Fibroblast of pulmonary artery (primary cell): ENCODE measurements around the gene ERCC6L.

Source experiments
- DNase-seq: peaks from one replicate; pipeline ENCODE4 v3.0.0-alpha.2; 2010; ENCODE audit warnings: low read depth
- H3K4me3 ChIP-seq: replicated peaks from 2 replicates; pipeline ENCODE4 v1.5.1; 2011; ENCODE audit warnings: low read depth, mild to moderate bottlenecking, control low read depth, low read length, moderate library complexity
- TF ChIP-seq, protein P1 (sequence below): IDR thresholded peaks from 2 replicates; pipeline ENCODE4 v1.5.1; 2011; ENCODE audit warnings: mild to moderate bottlenecking, control low read depth, low read length, inconsistent platforms; ENCODE audit errors: missing control alignments

ERCC6L gene

DNA sequence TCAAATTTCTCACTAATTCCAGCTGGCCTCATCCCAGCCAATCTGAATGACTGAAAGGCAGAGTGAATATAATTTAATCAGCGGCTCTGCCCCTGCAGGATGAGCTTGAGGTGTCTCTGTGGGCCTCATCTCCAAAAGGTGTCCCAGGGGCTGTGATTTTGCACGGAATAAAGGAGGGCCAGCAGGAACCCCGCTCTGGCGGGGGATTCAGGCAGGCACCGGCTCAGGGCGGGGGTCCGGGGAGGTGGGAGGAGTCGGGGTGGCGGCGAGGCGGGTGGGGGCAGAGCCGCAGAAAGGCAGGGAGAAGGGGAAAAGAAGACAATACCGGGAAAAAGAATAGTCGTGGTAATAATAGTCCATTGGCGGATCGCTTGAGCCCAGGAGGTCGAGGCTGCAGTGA lies 16.0 kb upstream of the ERCC6L start:
- H3K4me3 ChIP-seq = no peak overlapping the region
- no peak for DNase-seq
- TF ChIP-seq, protein P1, sequence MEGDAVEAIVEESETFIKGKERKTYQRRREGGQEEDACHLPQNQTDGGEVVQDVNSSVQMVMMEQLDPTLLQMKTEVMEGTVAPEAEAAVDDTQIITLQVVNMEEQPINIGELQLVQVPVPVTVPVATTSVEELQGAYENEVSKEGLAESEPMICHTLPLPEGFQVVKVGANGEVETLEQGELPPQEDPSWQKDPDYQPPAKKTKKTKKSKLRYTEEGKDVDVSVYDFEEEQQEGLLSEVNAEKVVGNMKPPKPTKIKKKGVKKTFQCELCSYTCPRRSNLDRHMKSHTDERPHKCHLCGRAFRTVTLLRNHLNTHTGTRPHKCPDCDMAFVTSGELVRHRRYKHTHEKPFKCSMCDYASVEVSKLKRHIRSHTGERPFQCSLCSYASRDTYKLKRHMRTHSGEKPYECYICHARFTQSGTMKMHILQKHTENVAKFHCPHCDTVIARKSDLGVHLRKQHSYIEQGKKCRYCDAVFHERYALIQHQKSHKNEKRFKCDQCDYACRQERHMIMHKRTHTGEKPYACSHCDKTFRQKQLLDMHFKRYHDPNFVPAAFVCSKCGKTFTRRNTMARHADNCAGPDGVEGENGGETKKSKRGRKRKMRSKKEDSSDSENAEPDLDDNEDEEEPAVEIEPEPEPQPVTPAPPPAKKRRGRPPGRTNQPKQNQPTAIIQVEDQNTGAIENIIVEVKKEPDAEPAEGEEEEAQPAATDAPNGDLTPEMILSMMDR = no peak

DNA sequence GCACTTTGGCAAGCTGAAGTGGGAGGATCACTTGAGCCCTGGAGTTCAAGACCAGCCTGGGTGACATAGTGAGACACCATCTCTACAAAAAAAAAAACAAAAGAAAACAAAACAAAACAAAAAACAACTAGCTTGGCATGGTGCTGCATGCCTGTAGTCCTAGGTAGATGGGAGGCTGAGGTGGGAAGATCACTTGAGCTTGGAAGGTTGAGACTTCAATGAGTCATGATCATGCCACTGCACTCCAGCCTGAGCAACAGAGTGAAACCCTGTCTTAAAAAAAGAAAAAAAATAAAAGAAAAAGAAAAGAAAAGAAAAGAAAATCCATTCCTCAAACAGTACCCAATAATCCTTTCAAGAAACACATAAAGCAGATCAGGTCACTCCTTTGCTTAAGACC lies 14.9 kb upstream of the ERCC6L start:
- TF ChIP-seq, protein P1 = no peak
- no peak overlapping the region for H3K4me3 ChIP-seq
- no peak for DNase-seq

DNA sequence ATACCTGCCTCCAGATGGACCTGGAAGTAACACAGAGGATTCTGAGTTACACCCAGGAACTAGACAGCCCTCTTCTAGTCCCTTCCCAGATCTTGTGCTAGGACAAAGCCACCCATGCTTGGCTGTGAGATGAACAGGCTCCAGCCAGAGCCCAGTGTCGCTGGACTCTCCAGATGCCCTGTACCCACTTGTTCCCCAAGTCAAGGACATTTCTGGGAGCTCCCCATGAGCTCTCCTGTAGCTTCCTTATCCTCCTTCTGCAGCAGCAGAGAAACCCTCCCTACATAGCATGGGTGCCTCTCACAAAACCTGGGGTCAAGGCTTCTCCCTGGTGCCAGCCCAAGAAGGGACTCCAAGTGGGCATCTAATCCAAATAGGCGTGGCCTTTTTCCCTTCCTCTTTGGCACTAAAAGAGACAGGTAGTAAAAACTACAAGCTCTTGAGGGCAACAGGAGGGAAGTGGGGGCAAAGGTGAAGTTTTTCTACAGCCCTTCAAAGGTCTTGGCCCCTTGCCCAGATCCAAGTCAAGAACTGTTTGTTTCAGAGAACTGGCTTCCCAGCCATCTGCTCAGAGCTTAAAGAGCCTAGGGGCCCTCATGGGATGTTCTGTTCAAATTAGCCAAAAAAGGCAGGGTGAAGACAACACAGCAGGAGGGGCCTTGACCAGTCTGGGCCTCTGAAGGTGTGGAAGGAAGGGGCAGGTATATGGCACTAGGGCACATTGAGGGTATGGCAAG lies 8.5 kb upstream of the ERCC6L start:
- H3K4me3 ChIP-seq = no peak overlapping the region
- TF ChIP-seq, protein P1 = no peak
- peak; percentile 62 for DNase-seq

DNA sequence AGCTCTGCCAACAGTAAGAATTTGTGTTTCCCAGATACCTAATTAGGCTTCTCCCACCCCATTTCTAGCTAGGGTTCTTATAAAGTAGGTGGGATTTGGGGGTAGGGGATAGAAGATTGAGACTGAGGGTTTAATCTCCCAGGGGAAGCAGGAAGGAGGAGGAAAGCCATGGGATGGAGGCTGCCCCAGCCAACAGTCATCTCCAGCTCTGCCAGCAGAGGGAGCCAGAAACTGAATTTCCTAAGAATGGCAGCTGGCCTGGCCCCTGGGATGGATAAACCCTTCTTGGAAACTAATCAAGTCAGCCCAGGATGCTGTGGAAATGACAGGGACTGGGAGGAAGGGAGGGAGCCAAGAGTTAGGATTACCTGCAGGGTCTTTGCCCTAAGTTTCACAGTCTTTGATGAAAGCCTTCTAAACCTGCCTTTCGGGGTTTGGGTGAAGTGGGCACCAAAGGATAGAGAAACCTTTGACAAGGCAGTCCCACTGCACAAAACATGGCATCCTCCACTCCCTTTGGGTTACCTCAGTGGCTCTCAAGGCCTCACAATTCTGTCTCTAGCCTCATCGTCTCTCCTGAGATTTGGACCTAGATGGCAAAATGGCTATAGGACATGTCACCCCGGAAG lies 6.7 kb upstream of the ERCC6L start:
- no peak overlapping the region for H3K4me3 ChIP-seq
- peak; percentile 67 for DNase-seq
- TF ChIP-seq, protein P1 = peak; percentile 66

DNA sequence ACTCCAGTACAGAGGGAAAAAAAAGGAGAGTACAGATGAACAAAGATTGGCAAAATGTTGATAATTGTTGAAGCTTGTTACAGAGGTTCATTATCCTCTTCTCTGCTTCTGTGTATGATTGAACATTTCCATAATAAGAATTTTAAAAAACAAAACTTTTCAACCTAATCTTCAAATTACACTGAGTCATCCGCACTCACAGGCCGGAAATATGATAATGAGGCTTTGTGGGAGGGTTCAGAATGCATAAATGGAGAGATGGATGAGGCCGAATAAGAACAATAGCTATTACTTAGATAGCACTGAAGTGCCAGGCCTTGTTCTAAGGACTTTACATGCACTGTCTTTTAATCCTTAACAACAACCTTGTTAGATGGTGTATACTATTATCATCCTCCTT lies 4.6 kb upstream of the ERCC6L start:
- no peak overlapping the region for H3K4me3 ChIP-seq
- peak; percentile 65 for DNase-seq
- TF ChIP-seq, protein P1 = no peak

DNA sequence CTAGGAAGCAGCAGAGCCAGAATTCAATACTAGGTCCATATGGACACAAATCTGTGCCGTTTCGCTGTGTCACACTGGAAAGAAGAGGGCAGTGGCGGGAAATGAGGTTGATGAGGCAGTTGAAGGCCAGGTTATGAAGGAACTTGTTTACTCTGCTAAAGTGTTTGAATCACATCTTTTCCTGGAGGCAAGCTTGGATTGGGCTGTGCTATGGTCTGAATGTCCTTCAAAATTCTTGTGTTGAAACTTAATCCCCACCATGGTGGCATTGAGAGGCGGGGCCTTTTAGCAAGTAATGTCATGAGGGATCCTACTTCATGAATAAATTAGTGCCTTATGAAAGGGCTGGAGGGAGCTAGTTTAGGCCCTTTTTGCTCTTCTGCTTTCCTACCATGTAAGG lies 2.1 kb upstream of the ERCC6L start:
- TF ChIP-seq, protein P1 = no peak
- no peak for DNase-seq
- no peak overlapping the region for H3K4me3 ChIP-seq
